Astrocyte (in vitro differentiated cells and primary cell): ENCODE measurements around the gene ZNF253. TPM values are rescaled to one million over a fixed set of nuclear protein-coding genes. Genes with fewer than 3 reads are reported as not detected.

Experiments
- DNase-seq: peaks from one replicate; pipeline ENCODE4 v3.0.0-alpha.2; 2010; ENCODE audit warnings: low read depth
- FAIRE-seq: peaks from 2 replicates; lab custom pipeline; 2011; peaks lifted over from hg19 to GRCh38; lab: Jason Lieb, UNC
- H2AFZ ChIP-seq: 2 replicates; pipeline ENCODE4 v1.6.0; 2012; ENCODE audit warnings: low read depth, low read length, inconsistent platforms
- H3K27ac ChIP-seq: 2 replicates; pipeline ENCODE4 v1.5.1; 2011; ENCODE audit warnings: low read depth, low read length, inconsistent platforms
- H3K27me3 ChIP-seq: 2 replicates; pipeline ENCODE4 v1.6.0; 2011; ENCODE audit warnings: low read length, inconsistent platforms; ENCODE audit not compliant: insufficient read depth
- H3K36me3 ChIP-seq: 2 replicates; pipeline ENCODE4 v1.5.1; 2011; ENCODE audit warnings: low read length, inconsistent platforms; ENCODE audit not compliant: insufficient read depth
- H3K4me1 ChIP-seq: 2 replicates; pipeline ENCODE4 v1.5.1; 2011; ENCODE audit warnings: low read length, inconsistent platforms; ENCODE audit not compliant: insufficient read depth
- H3K4me2 ChIP-seq: 2 replicates; pipeline ENCODE4 v1.6.0; 2012; ENCODE audit warnings: low read length, inconsistent platforms
- H3K4me3 ChIP-seq: 2 replicates; pipeline ENCODE4 v1.5.1; 2011; ENCODE audit warnings: low read depth, mild to moderate bottlenecking, low read length, inconsistent platforms; ENCODE audit not compliant: insufficient read depth
- H3K79me2 ChIP-seq: 2 replicates; pipeline ENCODE4 v1.6.0; 2012; ENCODE audit warnings: mild to moderate bottlenecking, low read length, inconsistent platforms; ENCODE audit not compliant: insufficient read depth
- H3K9ac ChIP-seq: 2 replicates; pipeline ENCODE4 v1.6.0; 2012; ENCODE audit warnings: mild to moderate bottlenecking, low read length, inconsistent platforms
- H3K9me3 ChIP-seq: 2 replicates; pipeline ENCODE4 v1.5.1; 2012; ENCODE audit warnings: low read depth, mild to moderate bottlenecking, low read length, inconsistent platforms; ENCODE audit not compliant: insufficient read depth
- H4K20me1 ChIP-seq: 2 replicates; pipeline ENCODE4 v1.6.0; 2012; ENCODE audit warnings: low read length, inconsistent platforms; ENCODE audit not compliant: insufficient read depth
- H3K27ac Mint-ChIP-seq: one replicate; pipeline ENCODE4 v1.8.0; 2021; ENCODE audit warnings: mild to moderate bottlenecking, mixed read lengths; ENCODE audit not compliant: unreplicated experiment
- H3K27me3 Mint-ChIP-seq: one replicate; pipeline ENCODE4 v1.8.0; 2021; ENCODE audit warnings: low read depth, mixed read lengths; ENCODE audit not compliant: unreplicated experiment
- H3K36me3 Mint-ChIP-seq: one replicate; pipeline ENCODE4 v1.8.0; 2021; ENCODE audit warnings: low read depth, mixed read lengths; ENCODE audit not compliant: unreplicated experiment
- H3K4me1 Mint-ChIP-seq: one replicate; pipeline ENCODE4 v1.8.0; 2021; ENCODE audit warnings: low read depth, mixed read lengths; ENCODE audit not compliant: unreplicated experiment
- H3K4me3 Mint-ChIP-seq: one replicate; pipeline ENCODE4 v1.8.0; 2021; ENCODE audit warnings: mild to moderate bottlenecking, moderate library complexity, mixed read lengths; ENCODE audit not compliant: unreplicated experiment
- H3K9me3 Mint-ChIP-seq: one replicate; pipeline ENCODE4 v1.8.0; 2021; ENCODE audit warnings: mild to moderate bottlenecking, mixed read lengths; ENCODE audit not compliant: unreplicated experiment
- CTCF ChIP-seq: IDR thresholded peaks from 2 replicates; pipeline ENCODE4 v1.5.1; 2011; ENCODE audit warnings: low read depth, mild to moderate bottlenecking, inconsistent platforms, low read length, moderate library complexity; ENCODE audit not compliant: insufficient read depth
- EZH2 ChIP-seq: IDR thresholded peaks from 2 replicates; pipeline ENCODE4 v1.6.1; 2012; ENCODE audit warnings: mild to moderate bottlenecking, low read length, inconsistent platforms; ENCODE audit not compliant: insufficient read depth
- total RNA-seq: library from RNA; stranded (reverse); gene quantifications from 2 replicates; pipeline ENCODE4 v1.2.1, GENCODE V29; 2021

ZNF253 gene
- total RNA-seq, 1 donor from 2014 or later = 11.1 TPM

- Histone ChIP-seq H3K27ac (no peak overlapping the region), H3K9me3 (peaks cover 3% of the 10 kb centered on the region), H3K4me1 (no peaks in the 10 kb centered on the region), H3K4me2 (no peak overlapping the region), H2AFZ (no peak overlapping the region), H3K4me3 (no peak overlapping the region), H3K36me3 (no peaks in the 10 kb centered on the region), H3K79me2 (peaks cover 73% of the 10 kb centered on the region), H3K9ac (no peak overlapping the region), H4K20me1 (no peaks in the 10 kb centered on the region), H3K27me3 (no peaks in the 10 kb centered on the region)
- no peaks in the 10 kb centered on the region for H3K27me3 Mint-ChIP-seq
- no peak for TF ChIP-seq EZH2
- no peak for TF ChIP-seq CTCF
- FAIRE-seq (no peak), DNase-seq (peak; percentile 16)
- H3K4me1 Mint-ChIP-seq = no peaks in the 10 kb centered on the region
- H3K4me3 Mint-ChIP-seq = no peak overlapping the region
- no peak overlapping the region for H3K27ac Mint-ChIP-seq
- H3K36me3 Mint-ChIP-seq = peaks cover 46% of the 10 kb centered on the region
- peaks cover 21% of the 10 kb centered on the region for H3K9me3 Mint-ChIP-seq
Measured at GRCh38 chr19:19873381-19873780, 7.7 kb downstream of the ZNF253 start.

- no peaks in the 10 kb centered on the region for H4K20me1 ChIP-seq
Measured at GRCh38 chr19:19877724-19878123, 12.0 kb downstream of the ZNF253 start.

More at GRCh38 chr19:19877724-19878123, 12.0 kb downstream of the ZNF253 start:
- Histone ChIP-seq H3K4me1 (no peaks in the 10 kb centered on the region), H3K9ac (no peak overlapping the region), H2AFZ (no peak overlapping the region), H3K27me3 (no peaks in the 10 kb centered on the region), H3K79me2 (peaks cover 38% of the 10 kb centered on the region), H3K27ac (no peak overlapping the region), H3K4me2 (no peak overlapping the region), H3K36me3 (no peaks in the 10 kb centered on the region), H3K9me3 (peaks cover 10% of the 10 kb centered on the region), H3K4me3 (no peak overlapping the region)
- Mint-ChIP-seq H3K9me3 (peaks cover 33% of the 10 kb centered on the region), H3K4me3 (no peak overlapping the region), H3K36me3 (peaks cover 66% of the 10 kb centered on the region), H3K27me3 (no peaks in the 10 kb centered on the region), H3K4me1 (no peaks in the 10 kb centered on the region), H3K27ac (no peak overlapping the region)
- DNase-seq (no peak), FAIRE-seq (no peak)
- no peak for TF ChIP-seq CTCF
- TF ChIP-seq EZH2 = no peak
